PFSK-1 (cell line): ENCODE results near the gene ENTPD1.

ENCODE experiments used
- POLR2AphosphoS5 ChIP-seq: IDR thresholded peaks from 2 replicates; pipeline ENCODE4 v1.6.1; 2012; ENCODE audit warnings: low read depth, mild to moderate bottlenecking, control low read depth, low read length, moderate library complexity
- TF ChIP-seq, protein P1 (sequence below), 2 experiments: IDR thresholded peaks; 2 replicates each; pipeline versions ENCODE4 v1.6.1 to v1.8.0; 2011 to 2012; ENCODE audit warnings: low read depth in 2 of 2, low read length in 2 of 2, control low read depth in 1 of 2, inconsistent platforms in 1 of 2, mild to moderate bottlenecking in 1 of 2, moderate library complexity in 1 of 2; ENCODE audit not compliant: insufficient read depth in 1 of 2

DNA sequence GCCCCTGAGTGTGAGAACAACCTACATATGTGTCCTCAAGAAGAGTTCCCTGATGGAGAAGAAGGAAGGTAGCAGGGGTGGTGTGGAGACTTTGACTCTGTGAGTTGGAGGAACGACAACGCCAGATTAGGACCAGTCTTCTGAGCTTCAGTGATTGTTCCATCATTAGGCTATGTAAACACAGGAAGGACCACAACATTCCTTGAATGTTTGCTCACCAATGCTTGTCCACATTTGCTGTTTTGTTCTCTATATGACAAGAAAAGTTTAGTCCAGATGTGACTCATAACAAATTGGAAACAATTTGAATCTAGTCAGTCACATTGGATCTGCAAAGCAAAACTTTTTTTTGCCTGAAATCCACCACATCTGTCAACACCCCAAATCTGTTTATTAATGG, 62.7 kb downstream of the ENTPD1 start:
- no peak for TF ChIP-seq POLR2AphosphoS5
- TF ChIP-seq, protein P1, sequence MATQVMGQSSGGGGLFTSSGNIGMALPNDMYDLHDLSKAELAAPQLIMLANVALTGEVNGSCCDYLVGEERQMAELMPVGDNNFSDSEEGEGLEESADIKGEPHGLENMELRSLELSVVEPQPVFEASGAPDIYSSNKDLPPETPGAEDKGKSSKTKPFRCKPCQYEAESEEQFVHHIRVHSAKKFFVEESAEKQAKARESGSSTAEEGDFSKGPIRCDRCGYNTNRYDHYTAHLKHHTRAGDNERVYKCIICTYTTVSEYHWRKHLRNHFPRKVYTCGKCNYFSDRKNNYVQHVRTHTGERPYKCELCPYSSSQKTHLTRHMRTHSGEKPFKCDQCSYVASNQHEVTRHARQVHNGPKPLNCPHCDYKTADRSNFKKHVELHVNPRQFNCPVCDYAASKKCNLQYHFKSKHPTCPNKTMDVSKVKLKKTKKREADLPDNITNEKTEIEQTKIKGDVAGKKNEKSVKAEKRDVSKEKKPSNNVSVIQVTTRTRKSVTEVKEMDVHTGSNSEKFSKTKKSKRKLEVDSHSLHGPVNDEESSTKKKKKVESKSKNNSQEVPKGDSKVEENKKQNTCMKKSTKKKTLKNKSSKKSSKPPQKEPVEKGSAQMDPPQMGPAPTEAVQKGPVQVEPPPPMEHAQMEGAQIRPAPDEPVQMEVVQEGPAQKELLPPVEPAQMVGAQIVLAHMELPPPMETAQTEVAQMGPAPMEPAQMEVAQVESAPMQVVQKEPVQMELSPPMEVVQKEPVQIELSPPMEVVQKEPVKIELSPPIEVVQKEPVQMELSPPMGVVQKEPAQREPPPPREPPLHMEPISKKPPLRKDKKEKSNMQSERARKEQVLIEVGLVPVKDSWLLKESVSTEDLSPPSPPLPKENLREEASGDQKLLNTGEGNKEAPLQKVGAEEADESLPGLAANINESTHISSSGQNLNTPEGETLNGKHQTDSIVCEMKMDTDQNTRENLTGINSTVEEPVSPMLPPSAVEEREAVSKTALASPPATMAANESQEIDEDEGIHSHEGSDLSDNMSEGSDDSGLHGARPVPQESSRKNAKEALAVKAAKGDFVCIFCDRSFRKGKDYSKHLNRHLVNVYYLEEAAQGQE (IDR thresholded peaks at IDR 0.05; ENCODE audit: insufficient read depth in 1 of 2, low read depth in 2 of 2, low read length in 2 of 2), result no peak
